ENCODE results near the gene SPPL3. TPM values are rescaled to one million over a fixed set of nuclear protein-coding genes. Genes with fewer than 3 reads are reported as not detected.

Gene SPPL3
- total and polyA plus RNA-seq, 7 donors, result 7.3 to 24.2 (median 17.5) TPM

DNA sequence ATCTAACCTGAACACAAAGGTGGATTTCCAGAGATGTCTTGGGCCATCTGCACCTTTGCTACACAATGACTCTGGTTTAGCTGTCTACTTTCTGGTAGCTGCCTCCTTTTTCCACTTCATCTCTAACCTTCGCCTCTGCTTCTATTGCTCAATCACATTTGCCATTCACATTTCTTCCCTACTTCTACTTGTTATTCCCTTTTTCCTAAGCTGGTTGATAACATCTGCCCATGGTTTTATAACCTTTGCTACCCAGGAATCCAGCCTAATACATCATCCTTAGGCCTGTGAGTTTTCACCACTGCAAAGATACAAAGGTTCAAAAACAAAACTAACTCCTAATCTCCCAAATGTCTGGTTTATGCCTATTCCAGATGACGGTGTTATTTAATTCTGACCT, 13.2 kb downstream of the SPPL3 start:
- intact Hi-C loops (cut with DNase I), result no loop called here
- Histone ChIP-seq H3K27me3 (ENCODE audit: insufficient read depth in 3 of 3, low read length in 2 of 3) (no peaks in the 10 kb centered on the region), H3K4me3 (no peak overlapping the region), H3K4me1 (peaks cover 23% of the 10 kb centered on the region), H3K36me3 (ENCODE audit: insufficient read depth in 1 of 2, low read depth in 1 of 2) (peaks cover 0 to 17% of the 10 kb centered on the region in 2 donors), H3K9me3 (no peaks in the 10 kb centered on the region), H3K27ac (no peak overlapping the region)
- DNase-seq (no peak), ATAC-seq (no peak)
- 69 to 76% (median 75%) methylated on average over 2 of the region's 2 CpGs for WGBS, 3 donors
- TF ChIP-seq, protein P1, sequence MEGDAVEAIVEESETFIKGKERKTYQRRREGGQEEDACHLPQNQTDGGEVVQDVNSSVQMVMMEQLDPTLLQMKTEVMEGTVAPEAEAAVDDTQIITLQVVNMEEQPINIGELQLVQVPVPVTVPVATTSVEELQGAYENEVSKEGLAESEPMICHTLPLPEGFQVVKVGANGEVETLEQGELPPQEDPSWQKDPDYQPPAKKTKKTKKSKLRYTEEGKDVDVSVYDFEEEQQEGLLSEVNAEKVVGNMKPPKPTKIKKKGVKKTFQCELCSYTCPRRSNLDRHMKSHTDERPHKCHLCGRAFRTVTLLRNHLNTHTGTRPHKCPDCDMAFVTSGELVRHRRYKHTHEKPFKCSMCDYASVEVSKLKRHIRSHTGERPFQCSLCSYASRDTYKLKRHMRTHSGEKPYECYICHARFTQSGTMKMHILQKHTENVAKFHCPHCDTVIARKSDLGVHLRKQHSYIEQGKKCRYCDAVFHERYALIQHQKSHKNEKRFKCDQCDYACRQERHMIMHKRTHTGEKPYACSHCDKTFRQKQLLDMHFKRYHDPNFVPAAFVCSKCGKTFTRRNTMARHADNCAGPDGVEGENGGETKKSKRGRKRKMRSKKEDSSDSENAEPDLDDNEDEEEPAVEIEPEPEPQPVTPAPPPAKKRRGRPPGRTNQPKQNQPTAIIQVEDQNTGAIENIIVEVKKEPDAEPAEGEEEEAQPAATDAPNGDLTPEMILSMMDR (IDR thresholded peaks at IDR 0.05), result no peak

DNA sequence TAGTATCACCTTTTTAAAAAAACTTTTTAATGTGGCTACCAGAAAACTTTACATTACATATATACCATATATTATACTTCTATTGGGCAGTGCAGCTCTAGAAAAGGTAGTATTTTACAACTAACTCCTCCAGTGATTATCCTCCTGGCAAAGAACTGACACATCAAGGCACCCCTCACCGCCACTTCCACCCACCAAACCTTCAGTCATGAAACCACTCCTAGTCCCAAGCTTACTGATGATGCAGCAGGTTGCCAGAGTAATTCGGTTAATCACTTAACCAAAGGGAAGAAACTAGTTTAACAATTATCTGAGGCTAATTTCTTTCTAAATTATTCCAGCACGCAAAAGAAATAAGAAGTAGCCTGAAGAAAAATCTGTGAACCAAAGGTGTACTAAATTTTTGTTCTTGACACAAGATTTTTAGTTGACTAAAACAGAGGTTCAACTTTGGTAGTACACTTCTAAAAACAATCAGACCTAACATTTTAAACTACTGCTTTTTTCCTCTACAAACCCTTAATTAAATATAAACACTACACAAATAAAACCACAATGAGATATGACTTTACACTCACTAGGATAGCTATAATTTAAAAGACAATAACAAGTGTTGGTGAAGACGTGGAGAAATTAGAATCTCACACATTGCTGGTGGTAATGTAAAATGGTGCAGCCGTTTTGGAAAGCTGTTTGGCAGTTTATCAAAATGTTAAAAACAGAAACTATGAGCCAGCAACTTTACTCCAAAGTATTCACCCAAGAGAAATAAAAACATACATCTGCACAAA, 16.7 kb downstream of the SPPL3 start:
- Histone ChIP-seq H3K4me3 (no peak overlapping the region), H3K27me3 (ENCODE audit: insufficient read depth in 3 of 3, low read length in 2 of 3) (no peaks in the 10 kb centered on the region), H3K27ac (no peak overlapping the region), H3K36me3 (ENCODE audit: insufficient read depth in 1 of 2, low read depth in 1 of 2) (no peaks in the 10 kb centered on the region), H3K9me3 (no peaks in the 10 kb centered on the region), H3K4me1 (peaks cover 29% of the 10 kb centered on the region)
- DNase-seq (no peak), ATAC-seq (no peak)
- TF ChIP-seq, protein P1 (IDR thresholded peaks at IDR 0.05), result no peak
- intact Hi-C loops (cut with DNase I), result no loop called here
- 51 to 63% (median 59%) methylated on average over 5 of the region's 5 CpGs for WGBS, 3 donors

DNA sequence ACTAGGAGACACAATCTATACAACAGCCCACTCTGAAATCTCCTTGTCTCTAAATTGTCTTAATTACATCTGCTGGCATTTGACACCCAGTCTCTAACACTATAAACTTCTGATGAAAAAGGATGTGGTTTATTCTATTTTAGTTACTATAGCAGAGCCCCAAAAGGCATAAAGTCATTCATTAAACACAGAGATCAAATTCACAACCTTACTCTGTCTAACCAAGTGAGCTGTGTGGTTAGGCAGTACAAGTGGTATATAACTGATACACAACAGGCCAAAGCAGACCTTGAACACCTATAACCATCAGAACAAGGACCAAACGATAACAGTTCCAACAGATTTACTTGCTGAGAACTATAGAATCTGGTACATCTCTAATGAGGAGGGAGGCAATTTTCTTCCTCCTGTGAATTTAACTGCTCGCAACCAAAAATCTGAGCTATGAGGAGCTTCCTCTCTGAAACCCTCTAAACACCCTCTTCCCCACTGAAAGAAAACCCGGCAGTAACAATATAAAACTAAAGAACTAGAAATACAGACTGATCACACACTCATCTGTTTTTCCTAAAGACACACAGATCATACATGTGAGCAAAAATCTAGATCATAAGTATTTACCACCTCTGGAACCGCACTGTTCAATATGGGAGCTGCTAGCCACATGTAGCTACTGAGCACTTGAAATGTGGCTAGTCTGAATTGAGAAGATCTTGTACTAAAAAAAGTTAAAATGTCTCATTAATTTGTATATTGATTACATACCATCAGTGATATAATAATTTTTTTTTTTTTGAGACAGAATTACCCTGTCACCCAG, 17.7 kb downstream of the SPPL3 start:
- Histone ChIP-seq H3K36me3 (ENCODE audit: insufficient read depth in 1 of 2, low read depth in 1 of 2) (no peaks in the 10 kb centered on the region), H3K4me1 (peaks cover 25% of the 10 kb centered on the region), H3K27ac (no peak overlapping the region), H3K4me3 (no peak overlapping the region), H3K9me3 (no peaks in the 10 kb centered on the region), H3K27me3 (ENCODE audit: insufficient read depth in 3 of 3, low read length in 2 of 3) (no peaks in the 10 kb centered on the region)
- no peak for DNase-seq
- intact Hi-C loops (cut with DNase I), result no loop called here
- TF ChIP-seq, protein P1 (IDR thresholded peaks at IDR 0.05), result no peak
- ATAC-seq, result no peak
- 89 to 94% (median 89%) methylated on average over 4 of the region's 4 CpGs for WGBS, 3 donors

DNA sequence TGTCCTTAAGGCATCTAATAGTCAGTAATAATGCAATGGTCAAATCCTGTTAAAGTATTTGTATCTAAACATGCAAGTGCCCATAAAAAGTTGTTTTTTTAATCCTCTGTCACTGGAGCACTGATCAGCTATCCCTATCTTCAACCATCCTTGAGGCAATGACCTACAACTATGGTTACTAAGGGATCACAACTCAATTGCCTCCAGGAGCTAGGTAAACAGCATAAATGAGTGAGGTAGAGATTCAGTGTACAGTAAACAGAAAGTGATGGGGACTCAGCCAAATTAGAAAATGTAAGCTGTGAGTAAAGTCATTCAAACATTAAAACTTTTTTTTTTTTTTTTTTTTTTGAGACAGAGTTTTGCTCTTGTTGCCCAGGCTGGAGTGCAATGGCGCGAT, 18.6 kb downstream of the SPPL3 start:
- ATAC-seq, result no peak
- H3K4me1 ChIP-seq, result peaks cover 17% of the 10 kb centered on the region
- no peaks in the 10 kb centered on the region for H3K36me3 ChIP-seq (ENCODE audit: insufficient read depth in 1 of 2, low read depth in 1 of 2)
- H3K9me3 ChIP-seq, result no peaks in the 10 kb centered on the region
- intact Hi-C loops (cut with DNase I), result no loop called here
- H3K4me3 ChIP-seq, result no peak overlapping the region
- no peak overlapping the region for H3K27ac ChIP-seq
- WGBS, 3 donors, result 91 to 100% (median 95%) methylated on average over 2 of the region's 2 CpGs
- TF ChIP-seq, protein P1 (IDR thresholded peaks at IDR 0.05), result no peak
- H3K27me3 ChIP-seq (ENCODE audit: insufficient read depth in 3 of 3, low read length in 2 of 3), result no peaks in the 10 kb centered on the region
- DNase-seq, result no peak
